AG10803 (cell line): Measurements from ENCODE around the gene SLC25A26.

ENCODE experiments used
- DNase-seq: peaks from one replicate; pipeline ENCODE4 v3.0.0; 2010; ENCODE audit warnings: low read depth
- H3K4me3 ChIP-seq: 2 replicates; pipeline ENCODE4 v1.5.1; 2011; ENCODE audit warnings: mild to moderate bottlenecking, low read length, control low read depth
- TF ChIP-seq, protein P1 (sequence below): conservative IDR thresholded peaks from 2 replicates; pipeline ENCODE4 v1.5.1; 2011; ENCODE audit warnings: mild to moderate bottlenecking, low read length, control low read depth, inconsistent platforms

The SLC25A26 gene

GRCh38 chr3:66385066-66385465 lies 164.3 kb downstream of the SLC25A26 start:
- TF ChIP-seq, protein P1, sequence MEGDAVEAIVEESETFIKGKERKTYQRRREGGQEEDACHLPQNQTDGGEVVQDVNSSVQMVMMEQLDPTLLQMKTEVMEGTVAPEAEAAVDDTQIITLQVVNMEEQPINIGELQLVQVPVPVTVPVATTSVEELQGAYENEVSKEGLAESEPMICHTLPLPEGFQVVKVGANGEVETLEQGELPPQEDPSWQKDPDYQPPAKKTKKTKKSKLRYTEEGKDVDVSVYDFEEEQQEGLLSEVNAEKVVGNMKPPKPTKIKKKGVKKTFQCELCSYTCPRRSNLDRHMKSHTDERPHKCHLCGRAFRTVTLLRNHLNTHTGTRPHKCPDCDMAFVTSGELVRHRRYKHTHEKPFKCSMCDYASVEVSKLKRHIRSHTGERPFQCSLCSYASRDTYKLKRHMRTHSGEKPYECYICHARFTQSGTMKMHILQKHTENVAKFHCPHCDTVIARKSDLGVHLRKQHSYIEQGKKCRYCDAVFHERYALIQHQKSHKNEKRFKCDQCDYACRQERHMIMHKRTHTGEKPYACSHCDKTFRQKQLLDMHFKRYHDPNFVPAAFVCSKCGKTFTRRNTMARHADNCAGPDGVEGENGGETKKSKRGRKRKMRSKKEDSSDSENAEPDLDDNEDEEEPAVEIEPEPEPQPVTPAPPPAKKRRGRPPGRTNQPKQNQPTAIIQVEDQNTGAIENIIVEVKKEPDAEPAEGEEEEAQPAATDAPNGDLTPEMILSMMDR = no peak
- H3K4me3 ChIP-seq = no peak overlapping the region
- no peak for DNase-seq

DNA sequence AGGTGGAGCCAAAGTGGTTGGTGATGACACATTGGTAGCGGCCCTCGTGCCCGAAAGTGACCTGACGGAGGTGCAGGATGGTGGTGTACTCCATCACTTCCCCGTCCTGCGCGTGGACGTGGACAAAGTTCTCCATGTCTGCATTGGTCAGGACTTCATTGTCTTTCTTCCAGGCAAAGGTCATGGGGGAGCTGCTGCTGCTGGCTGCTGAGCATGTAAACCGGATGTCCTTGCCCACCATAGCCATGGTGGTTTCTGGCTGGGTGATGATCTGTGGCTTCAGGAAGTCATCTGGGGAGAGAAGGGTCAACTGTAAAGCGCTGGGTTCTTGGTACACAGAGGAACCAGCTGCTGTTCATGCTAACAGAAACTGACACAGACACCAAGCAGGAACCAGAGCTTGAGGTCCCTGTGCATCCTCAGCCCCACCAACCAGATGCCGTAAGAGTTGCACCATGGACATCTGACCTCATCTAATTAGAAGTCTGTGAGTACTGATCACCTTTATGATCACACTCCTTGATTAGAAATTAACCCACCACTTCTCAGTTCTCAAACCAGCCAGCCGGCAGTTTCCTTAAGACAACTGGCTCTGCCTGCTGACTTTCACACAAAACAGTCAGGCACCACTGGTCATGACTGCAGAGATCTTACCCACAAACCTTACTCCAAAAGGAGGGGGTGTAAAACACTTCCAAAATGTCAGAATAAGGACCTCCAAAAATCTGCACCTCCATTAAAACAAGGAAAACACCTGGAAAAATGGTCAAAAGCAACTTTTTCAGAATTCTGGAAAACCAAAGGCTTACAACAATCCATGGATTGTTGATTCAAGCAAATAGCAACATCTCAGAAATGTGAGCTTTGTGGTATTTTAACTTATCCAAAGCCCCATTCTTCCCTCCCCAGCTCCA lies 165.5 kb downstream of the SLC25A26 start:
- no peak for DNase-seq
- TF ChIP-seq, protein P1 = no peak
- no peak overlapping the region for H3K4me3 ChIP-seq

- TF ChIP-seq, protein P1 = no peak
These were observed 166.3 kb downstream of the SLC25A26 start for GRCh38 chr3:66386925-66387650.

DNA sequence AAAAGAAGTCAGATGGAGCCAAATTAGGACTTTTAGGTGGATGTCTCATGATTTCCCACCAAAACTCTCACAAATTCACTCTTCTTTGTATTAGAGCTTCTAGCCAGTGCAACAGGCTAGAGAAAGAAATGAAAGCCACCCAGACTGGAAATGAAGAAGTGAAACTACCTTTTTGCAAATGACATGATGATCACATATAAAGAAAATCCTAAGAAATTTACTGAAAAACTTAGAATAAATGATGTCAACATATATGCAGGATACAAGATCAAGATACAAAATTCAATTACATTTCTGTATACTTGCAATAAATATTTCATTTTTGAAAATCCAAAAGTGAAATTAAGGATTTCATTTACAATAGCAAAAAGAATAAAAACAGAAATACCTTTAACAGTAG lies 169.2 kb downstream of the SLC25A26 start:
- H3K4me3 ChIP-seq = no peak overlapping the region
- TF ChIP-seq, protein P1 = no peak
- DNase-seq = no peak

More at GRCh38 chr3:66386925-66387650, 166.3 kb downstream of the SLC25A26 start:
- no peak overlapping the region for H3K4me3 ChIP-seq
- no peak for DNase-seq

GRCh38 chr3:66392512-66392911 lies 171.7 kb downstream of the SLC25A26 start:
- TF ChIP-seq, protein P1 = no peak
- no peak for DNase-seq
- H3K4me3 ChIP-seq = no peak overlapping the region

DNA sequence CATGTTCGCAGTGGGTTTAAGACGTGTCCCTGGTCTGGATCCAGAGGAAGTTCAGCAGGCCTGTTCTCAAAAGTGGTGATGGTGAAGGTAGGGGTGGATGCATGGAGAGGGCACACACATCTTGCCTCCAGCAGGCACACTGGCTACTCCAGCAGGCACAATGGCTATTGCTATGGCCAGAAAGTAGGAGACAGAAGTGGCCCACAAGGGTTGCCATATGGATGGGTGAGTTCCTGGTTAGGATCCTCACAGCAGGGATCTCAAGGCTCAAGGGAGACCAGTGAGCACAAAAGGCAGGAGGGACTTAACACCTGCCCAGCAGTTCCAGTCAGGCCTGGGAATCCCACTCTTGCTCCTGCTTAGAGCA lies 172.1 kb downstream of the SLC25A26 start:
- no peak for DNase-seq
- TF ChIP-seq, protein P1 = no peak
- H3K4me3 ChIP-seq = no peak overlapping the region
